PC-3 (cell line): ENCODE results near the gene MIB1. TPM values are rescaled to one million over a fixed set of nuclear protein-coding genes. Genes with fewer than 3 reads are reported as not detected.

Source experiments
- ATAC-seq: fragments of 200-7000 bp; cut with Tn5 transposase; 2 replicates; pipeline ENCODE4 v1.9.1; 2020; ENCODE audit warnings: mild to moderate bottlenecking, moderate library complexity
- BruUV-seq: library from RNA; stranded (reverse); fragments of 400-500 nt; replicated peaks from 2 replicates; lab custom pipeline; 2021; lab: Mats Ljungman, UMichigan
- CTCF ChIA-PET: fragments of 300-600 bp; sonication (Branson Sonifier 250); formaldehyde crosslinking; loops from one replicate; lab custom pipeline; 2022; ENCODE audit warnings: antibody characterized with exemption; lab: Charles Lee
- POLR2A ChIA-PET: fragments of 300-600 bp; sonication (Branson Sonifier 250); formaldehyde crosslinking; loops from one replicate; lab custom pipeline; 2022; ENCODE audit warnings: antibody characterized with exemption; ENCODE audit not compliant: unreplicated experiment; lab: Charles Lee
- DNase-seq: peaks from one replicate; pipeline ENCODE4 v3.0.0-alpha.2; 2015
- H2AFZ ChIP-seq: fragments of 300-600 bp; sonication (generic); 2 replicates; pipeline ENCODE4 v1.6.0; 2016; ENCODE audit warnings: antibody characterized with exemption, low read length
- H3F3A ChIP-seq: fragments of 300-600 bp; sonication (generic); one replicate; pipeline ENCODE4 v1.6.0; 2017; ENCODE audit warnings: antibody characterized with exemption, low read length, control low read depth, mild to moderate bottlenecking; ENCODE audit not compliant: unreplicated experiment
- H3K27ac ChIP-seq: fragments of 300-600 bp; sonication (generic); 2 replicates; pipeline ENCODE4 v1.5.1; 2016; ENCODE audit warnings: mild to moderate bottlenecking, low read length
- H3K27me3 ChIP-seq: fragments of 300-600 bp; sonication (generic); 2 replicates; pipeline ENCODE4 v1.6.1; 2016; ENCODE audit warnings: low read length, mixed read lengths
- H3K36me3 ChIP-seq: fragments of 300-600 bp; sonication (generic); 2 replicates; pipeline ENCODE4 v1.6.1; 2016; ENCODE audit warnings: low read depth, mixed run types, low read length, mixed read lengths
- H3K4me1 ChIP-seq: fragments of 300-600 bp; sonication (generic); 2 replicates; pipeline ENCODE4 v1.5.1; 2016; ENCODE audit warnings: low read length; ENCODE audit not compliant: insufficient read depth
- H3K4me2 ChIP-seq: fragments of 300-600 bp; sonication (generic); 2 replicates; pipeline ENCODE4 v1.6.0; 2016; ENCODE audit warnings: low read length
- H3K4me3 ChIP-seq: fragments of 300-600 bp; sonication (generic); 2 replicates; pipeline ENCODE4 v1.5.1; 2016; ENCODE audit warnings: mild to moderate bottlenecking, low read length, mixed read lengths
- H3K79me2 ChIP-seq: fragments of 300-600 bp; sonication (generic); 2 replicates; pipeline ENCODE4 v1.6.1; 2017; ENCODE audit warnings: low read length, mixed read lengths
- H3K9ac ChIP-seq: fragments of 300-600 bp; sonication (generic); 2 replicates; pipeline ENCODE4 v1.6.0; 2016; ENCODE audit warnings: mild to moderate bottlenecking, low read length
- H3K9me2 ChIP-seq: fragments of 300-600 bp; sonication (generic); replicated peaks from 2 replicates; pipeline ENCODE4 v1.6.1; 2016; ENCODE audit warnings: mixed run types, low read length, mixed read lengths
- H3K9me3 ChIP-seq: fragments of 300-600 bp; sonication (generic); 2 replicates; pipeline ENCODE4 v1.6.1; 2016; ENCODE audit warnings: low read length, mixed read lengths
- H4K20me1 ChIP-seq: fragments of 300-600 bp; sonication (generic); 2 replicates; pipeline ENCODE4 v1.6.1; 2016; ENCODE audit warnings: low read length, mixed read lengths
- EZH2 ChIP-seq: fragments of 300-600 bp; sonication (generic); IDR thresholded peaks from one replicate; pipeline ENCODE4 v1.6.1; 2017; ENCODE audit warnings: antibody characterized with exemption, mild to moderate bottlenecking, low read length; ENCODE audit not compliant: unreplicated experiment
- EZH2phosphoT487 ChIP-seq: fragments of 300-600 bp; sonication (generic); IDR thresholded peaks from 2 replicates; pipeline ENCODE4 v1.6.1; 2018; ENCODE audit warnings: mild to moderate bottlenecking, antibody characterized with exemption, low read length, borderline replicate concordance
- intact Hi-C: fragments of 100-400 bp; cut with micrococcal nuclease; formaldehyde crosslinking; loops from 2 replicates; pipeline ENCODE4 v1.9.0; 2023
- total RNA-seq: library from RNA; depleted of rRNA; stranded (reverse); fragments of >200 nt; gene quantifications from 2 replicates; pipeline ENCODE4 v1.2.3, GENCODE V29; 2014
- TF ChIP-seq, protein P1 (sequence below): fragments of 300-600 bp; sonication (generic); conservative IDR thresholded peaks from 2 replicates; pipeline ENCODE4 v1.5.1; 2017; ENCODE audit warnings: antibody characterized with exemption, low read depth, mild to moderate bottlenecking, low read length

The MIB1 gene
- total RNA-seq, 1 experiment from 2014 or later, result 25.1 TPM

DNA sequence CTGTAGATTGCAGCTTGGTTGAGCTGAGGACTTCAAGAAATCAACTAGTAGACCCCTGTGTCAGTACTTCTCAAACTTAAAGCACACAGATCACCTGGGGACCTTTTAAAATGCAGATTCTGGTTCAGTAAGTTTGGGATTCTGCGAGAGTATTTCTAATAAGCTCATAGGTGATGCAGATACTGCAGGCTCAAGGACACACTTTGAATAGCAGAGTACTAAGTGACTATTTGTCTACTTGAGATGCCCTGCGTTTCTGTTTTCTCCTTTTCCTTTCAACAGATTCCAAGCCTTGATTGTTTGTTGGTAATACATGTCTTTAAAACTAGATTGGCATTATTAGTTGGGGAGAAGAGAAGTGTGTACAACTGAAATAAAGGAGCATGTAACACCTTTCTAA lies 6.7 kb downstream of the MIB1 start:
- no peak overlapping the region for H3K9ac ChIP-seq
- H3K36me3 ChIP-seq, result no peaks in the 10 kb centered on the region
- no peaks in the 10 kb centered on the region for H3F3A ChIP-seq
- ChIA-PET POLR2A (interaction anchor here (0.5 kb wide), 1 partner anchor 44 kb away, joined by 24 read pairs; no protein-coding TSS in a partner anchor), CTCF (no interaction called here)
- H3K79me2 ChIP-seq, result peaks cover 95% of the 10 kb centered on the region
- intact Hi-C loops, result no loop called here
- ATAC-seq (no peak), DNase-seq (no peak)
- no peak overlapping the region for H3K27ac ChIP-seq
- TF ChIP-seq EZH2phosphoT487 (no peak), EZH2 (no peak)
- TF ChIP-seq, protein P1, sequence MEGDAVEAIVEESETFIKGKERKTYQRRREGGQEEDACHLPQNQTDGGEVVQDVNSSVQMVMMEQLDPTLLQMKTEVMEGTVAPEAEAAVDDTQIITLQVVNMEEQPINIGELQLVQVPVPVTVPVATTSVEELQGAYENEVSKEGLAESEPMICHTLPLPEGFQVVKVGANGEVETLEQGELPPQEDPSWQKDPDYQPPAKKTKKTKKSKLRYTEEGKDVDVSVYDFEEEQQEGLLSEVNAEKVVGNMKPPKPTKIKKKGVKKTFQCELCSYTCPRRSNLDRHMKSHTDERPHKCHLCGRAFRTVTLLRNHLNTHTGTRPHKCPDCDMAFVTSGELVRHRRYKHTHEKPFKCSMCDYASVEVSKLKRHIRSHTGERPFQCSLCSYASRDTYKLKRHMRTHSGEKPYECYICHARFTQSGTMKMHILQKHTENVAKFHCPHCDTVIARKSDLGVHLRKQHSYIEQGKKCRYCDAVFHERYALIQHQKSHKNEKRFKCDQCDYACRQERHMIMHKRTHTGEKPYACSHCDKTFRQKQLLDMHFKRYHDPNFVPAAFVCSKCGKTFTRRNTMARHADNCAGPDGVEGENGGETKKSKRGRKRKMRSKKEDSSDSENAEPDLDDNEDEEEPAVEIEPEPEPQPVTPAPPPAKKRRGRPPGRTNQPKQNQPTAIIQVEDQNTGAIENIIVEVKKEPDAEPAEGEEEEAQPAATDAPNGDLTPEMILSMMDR, result no peak
- H2AFZ ChIP-seq, result no peak overlapping the region
- H3K4me3 ChIP-seq, result no peak overlapping the region
- no peak overlapping the region for H3K4me2 ChIP-seq
- H3K4me1 ChIP-seq, result peaks cover 17% of the 10 kb centered on the region
- H3K27me3 ChIP-seq, result no peaks in the 10 kb centered on the region
- peaks cover 22% of the 10 kb centered on the region; the same call in 1 of the 2 replicates for H4K20me1 ChIP-seq
- no TSS peak for BruUV-seq
- no peaks in the 10 kb centered on the region for H3K9me2 ChIP-seq
- no peaks in the 10 kb centered on the region for H3K9me3 ChIP-seq

- Histone ChIP-seq H3K27ac (no peak overlapping the region), H3K79me2 (peaks cover 94% of the 10 kb centered on the region), H3K9me2 (no peaks in the 10 kb centered on the region), H3F3A (no peaks in the 10 kb centered on the region), H3K27me3 (no peaks in the 10 kb centered on the region), H3K9ac (no peak overlapping the region), H3K4me2 (no peak overlapping the region), H3K9me3 (no peaks in the 10 kb centered on the region), H2AFZ (no peak overlapping the region), H3K4me3 (no peak overlapping the region), H4K20me1 (peaks cover 16% of the 10 kb centered on the region; the same call in 1 of the 2 replicates), H3K4me1 (peaks cover 9% of the 10 kb centered on the region), H3K36me3 (no peaks in the 10 kb centered on the region)
- POLR2A ChIA-PET, result interaction anchor here (0.5 kb wide), 1 partner anchor 45 kb away, joined by 24 read pairs; no protein-coding TSS in a partner anchor
- intact Hi-C loops, result no loop called here
- TF ChIP-seq EZH2phosphoT487 (no peak), EZH2 (no peak)
- TF ChIP-seq, protein P1, result no peak
- CTCF ChIA-PET, result no interaction called here
- no TSS peak for BruUV-seq
- no peak for ATAC-seq
- no peak for DNase-seq
Measured at GRCh38 chr18:21747764-21748693, 7.4 kb downstream of the MIB1 start.

GRCh38 chr18:21757833-21758232 lies 17.2 kb downstream of the MIB1 start:
- H3K36me3 ChIP-seq, result no peaks in the 10 kb centered on the region
- no peak overlapping the region for H3K27ac ChIP-seq
- ChIA-PET CTCF (no interaction called here), POLR2A (no interaction called here)
- ATAC-seq (no peak), DNase-seq (no peak)
- H3F3A ChIP-seq, result no peaks in the 10 kb centered on the region
- H3K4me1 ChIP-seq, result no peaks in the 10 kb centered on the region
- peaks cover 81% of the 10 kb centered on the region for H3K79me2 ChIP-seq
- no peak overlapping the region for H2AFZ ChIP-seq
- no peak for TF ChIP-seq EZH2
- H3K4me2 ChIP-seq, result no peak overlapping the region
- H3K9me2 ChIP-seq, result no peaks in the 10 kb centered on the region
- H3K4me3 ChIP-seq, result no peak overlapping the region
- no peak overlapping the region for H3K9ac ChIP-seq
- no TSS peak for BruUV-seq
- H3K27me3 ChIP-seq, result no peaks in the 10 kb centered on the region
- H3K9me3 ChIP-seq, result no peaks in the 10 kb centered on the region
- intact Hi-C loops, result no loop called here
- H4K20me1 ChIP-seq, result no peaks in the 10 kb centered on the region
